ENCODE data around the gene AREL1. TPM values are rescaled to one million over a fixed set of nuclear protein-coding genes. Genes with fewer than 3 reads are reported as not detected.

Gene AREL1
- total RNA-seq, 1 donor: 44.5 TPM

DNA sequence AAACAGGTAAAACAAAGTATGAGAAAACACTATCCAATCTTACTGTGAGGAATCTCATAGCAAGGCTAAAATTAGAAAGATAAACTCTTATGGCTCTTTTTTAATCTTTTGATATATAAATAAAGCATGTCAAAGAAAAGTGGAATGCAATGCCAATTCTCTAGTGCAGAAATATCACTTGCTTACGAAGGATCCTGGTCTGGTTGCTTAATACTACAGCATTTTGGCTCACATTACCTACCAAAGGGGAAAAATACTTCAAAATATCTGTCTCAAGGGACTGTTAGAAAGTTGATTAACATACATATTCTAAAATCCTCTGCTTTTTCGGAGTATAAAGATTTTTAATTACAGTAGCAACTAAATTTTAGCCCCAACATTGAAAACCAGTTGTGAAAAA lies 21.4 kb downstream of the AREL1 start:
- DNase-seq (ENCODE audit: low read depth): no peak
- H3K4me3 ChIP-seq (ENCODE audit: low read depth, low read length): no peak overlapping the region
- TF ChIP-seq, protein P1, sequence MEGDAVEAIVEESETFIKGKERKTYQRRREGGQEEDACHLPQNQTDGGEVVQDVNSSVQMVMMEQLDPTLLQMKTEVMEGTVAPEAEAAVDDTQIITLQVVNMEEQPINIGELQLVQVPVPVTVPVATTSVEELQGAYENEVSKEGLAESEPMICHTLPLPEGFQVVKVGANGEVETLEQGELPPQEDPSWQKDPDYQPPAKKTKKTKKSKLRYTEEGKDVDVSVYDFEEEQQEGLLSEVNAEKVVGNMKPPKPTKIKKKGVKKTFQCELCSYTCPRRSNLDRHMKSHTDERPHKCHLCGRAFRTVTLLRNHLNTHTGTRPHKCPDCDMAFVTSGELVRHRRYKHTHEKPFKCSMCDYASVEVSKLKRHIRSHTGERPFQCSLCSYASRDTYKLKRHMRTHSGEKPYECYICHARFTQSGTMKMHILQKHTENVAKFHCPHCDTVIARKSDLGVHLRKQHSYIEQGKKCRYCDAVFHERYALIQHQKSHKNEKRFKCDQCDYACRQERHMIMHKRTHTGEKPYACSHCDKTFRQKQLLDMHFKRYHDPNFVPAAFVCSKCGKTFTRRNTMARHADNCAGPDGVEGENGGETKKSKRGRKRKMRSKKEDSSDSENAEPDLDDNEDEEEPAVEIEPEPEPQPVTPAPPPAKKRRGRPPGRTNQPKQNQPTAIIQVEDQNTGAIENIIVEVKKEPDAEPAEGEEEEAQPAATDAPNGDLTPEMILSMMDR (IDR thresholded peaks at IDR 0.05; ENCODE audit: insufficient read depth, low read depth, low read length): no peak

DNA sequence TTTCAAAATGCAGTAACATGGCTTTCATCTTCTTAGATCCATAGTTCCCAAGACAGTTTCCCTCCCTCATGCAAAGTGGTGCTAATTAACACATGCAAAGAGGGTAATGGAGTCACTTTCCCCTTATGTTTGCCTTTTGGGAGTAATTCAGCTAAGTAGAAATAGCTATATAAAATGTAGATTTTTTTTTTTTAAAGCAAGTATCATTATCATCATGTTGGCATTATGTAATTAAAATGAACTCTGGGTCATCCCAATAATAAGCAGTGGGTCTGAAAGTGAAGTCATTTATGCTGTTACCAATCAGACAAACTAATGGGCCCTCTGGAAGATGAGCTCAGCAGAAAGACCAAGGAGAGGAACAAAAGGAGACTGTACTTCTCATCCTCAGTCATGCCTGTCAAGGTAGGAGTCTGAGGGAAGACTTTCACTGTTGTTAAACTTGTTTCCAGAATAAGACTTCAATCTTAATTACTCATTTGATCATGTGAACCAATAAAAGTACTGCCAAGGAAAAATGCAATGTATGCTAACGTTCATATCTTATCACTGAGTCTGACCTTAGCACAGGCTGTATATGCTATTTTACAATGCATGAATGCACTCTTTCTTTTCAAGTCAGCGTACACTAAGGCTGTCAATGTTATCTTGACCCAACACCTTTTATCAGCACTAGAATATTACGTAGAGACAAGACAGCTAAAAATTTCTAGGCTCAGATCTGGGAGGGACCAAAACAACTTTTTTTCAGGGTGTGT lies 26.8 kb downstream of the AREL1 start:
- TF ChIP-seq, protein P1 (IDR thresholded peaks at IDR 0.05; ENCODE audit: insufficient read depth, low read depth, low read length): no peak
- no peak overlapping the region for H3K4me3 ChIP-seq (ENCODE audit: low read depth, low read length)
- DNase-seq (ENCODE audit: low read depth): no peak

GRCh38 chr14:74685056-74685455 lies 27.8 kb downstream of the AREL1 start:
- no peak overlapping the region for H3K4me3 ChIP-seq (ENCODE audit: low read depth, low read length)
- TF ChIP-seq, protein P1 (IDR thresholded peaks at IDR 0.05; ENCODE audit: insufficient read depth, low read depth, low read length): no peak
- DNase-seq (ENCODE audit: low read depth): no peak

DNA sequence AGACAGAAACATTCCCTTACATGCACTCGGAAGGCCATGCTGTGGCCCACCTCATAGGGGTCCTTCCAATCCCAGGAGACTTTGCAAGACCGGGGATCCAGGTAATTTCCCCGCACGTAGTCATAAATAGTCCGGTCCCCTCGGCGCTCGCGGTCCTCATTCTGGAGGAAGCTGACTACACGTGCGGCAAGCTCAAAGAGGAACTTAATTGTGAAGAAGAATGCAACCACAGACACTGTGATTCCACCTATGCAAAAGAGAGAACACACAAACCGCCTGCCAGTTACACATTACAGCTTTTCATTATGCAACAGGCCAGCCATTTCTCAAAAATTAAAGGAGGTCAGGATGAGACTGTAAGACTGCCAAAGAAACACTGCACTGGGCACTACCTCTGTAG lies 28.4 kb downstream of the AREL1 start:
- no peak for DNase-seq (ENCODE audit: low read depth)
- H3K4me3 ChIP-seq (ENCODE audit: low read depth, low read length): no peak overlapping the region
- TF ChIP-seq, protein P1 (IDR thresholded peaks at IDR 0.05; ENCODE audit: insufficient read depth, low read depth, low read length): no peak

GRCh38 chr14:74683406-74683805 lies 29.5 kb downstream of the AREL1 start:
- TF ChIP-seq, protein P1 (IDR thresholded peaks at IDR 0.05; ENCODE audit: insufficient read depth, low read depth, low read length): no peak
- H3K4me3 ChIP-seq (ENCODE audit: low read depth, low read length): no peak overlapping the region
- no peak for DNase-seq (ENCODE audit: low read depth)

- TF ChIP-seq, protein P1 (IDR thresholded peaks at IDR 0.05; ENCODE audit: insufficient read depth, low read depth, low read length): no peak
- peak; percentile 35 for DNase-seq (ENCODE audit: low read depth)
- H3K4me3 ChIP-seq (ENCODE audit: low read depth, low read length): no peak overlapping the region
These were observed 30.5 kb downstream of the AREL1 start for GRCh38 chr14:74682169-74682952.

Data from fibroblast of villous mesenchyme (primary cell).